Measurements from ENCODE around the gene SDCCAG8. TPM values are rescaled to one million over a fixed set of nuclear protein-coding genes. Genes with fewer than 3 reads are reported as not detected.

Gene SDCCAG8
- total RNA-seq, 4 donors from 2014 or later = 24.5 to 52.7 (median 31.7) TPM

DNA sequence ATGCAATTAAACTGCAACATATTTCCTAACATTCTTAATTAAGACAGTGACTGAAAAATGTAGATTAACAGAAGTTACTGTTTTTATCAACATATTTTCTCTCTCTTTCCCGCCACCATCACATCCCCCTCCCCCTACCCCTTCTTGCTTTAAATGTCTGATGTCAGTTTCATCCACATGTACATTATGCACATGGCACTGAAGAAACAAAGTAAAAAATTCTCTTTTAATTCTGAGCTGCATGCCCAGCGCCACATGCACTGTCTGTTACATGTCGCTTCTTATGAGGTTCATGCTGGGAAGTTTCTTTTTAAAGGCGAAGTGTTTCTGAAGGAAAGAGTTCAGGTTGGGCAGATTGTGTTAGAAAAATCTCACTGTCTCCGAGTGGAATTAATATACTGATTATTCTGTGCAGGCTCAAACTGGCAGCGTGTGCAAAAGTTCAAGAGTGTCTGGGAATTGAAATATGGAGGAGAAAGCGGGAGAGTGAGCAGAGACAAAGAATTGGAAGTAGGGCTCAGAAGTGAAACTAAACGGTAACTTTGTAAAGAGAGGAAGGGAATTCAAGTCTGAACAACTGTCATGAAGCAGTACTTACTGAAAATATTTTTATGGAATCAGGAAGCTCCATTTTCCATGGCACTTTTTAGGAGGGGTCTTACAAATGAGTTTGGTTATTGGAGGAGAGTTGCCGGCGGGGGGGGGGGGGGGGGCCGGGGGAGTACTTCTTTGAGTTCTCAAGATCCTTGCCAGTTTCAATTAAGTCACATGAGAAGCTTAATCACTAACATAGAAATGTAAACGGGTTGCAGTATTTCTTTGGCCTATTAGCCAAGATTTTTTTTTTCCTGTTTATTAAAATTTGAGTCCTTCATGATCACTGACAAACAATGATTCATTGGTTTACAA is 217.6 kb downstream of the SDCCAG8 start:
- Histone ChIP-seq H3K4me3 (peak overlapping the region; percentile 39 to 56 (median 52)), H3K36me3 (peaks cover 0 to 7% (median 0%) of the 10 kb centered on the region in 4 donors), H3K9me3 (no peaks in the 10 kb centered on the region), H3K27me3 (no peaks in the 10 kb centered on the region), H3K27ac (replicated peaks in 1 of 4) (peak overlapping the region; percentile 7 to 56 (median 39)), H3K4me1 (peaks cover 8 to 31% (median 26%) of the 10 kb centered on the region in 4 donors)
- DNase-seq (ENCODE audit: extremely low spot score) = no peak
- TF ChIP-seq POLR2A (IDR thresholded peaks at IDR 0.05; ENCODE audit: low read depth) = no peak
- no peak for TF ChIP-seq POLR2AphosphoS5 (IDR thresholded peaks at IDR 0.05)
- TF ChIP-seq, protein P1, sequence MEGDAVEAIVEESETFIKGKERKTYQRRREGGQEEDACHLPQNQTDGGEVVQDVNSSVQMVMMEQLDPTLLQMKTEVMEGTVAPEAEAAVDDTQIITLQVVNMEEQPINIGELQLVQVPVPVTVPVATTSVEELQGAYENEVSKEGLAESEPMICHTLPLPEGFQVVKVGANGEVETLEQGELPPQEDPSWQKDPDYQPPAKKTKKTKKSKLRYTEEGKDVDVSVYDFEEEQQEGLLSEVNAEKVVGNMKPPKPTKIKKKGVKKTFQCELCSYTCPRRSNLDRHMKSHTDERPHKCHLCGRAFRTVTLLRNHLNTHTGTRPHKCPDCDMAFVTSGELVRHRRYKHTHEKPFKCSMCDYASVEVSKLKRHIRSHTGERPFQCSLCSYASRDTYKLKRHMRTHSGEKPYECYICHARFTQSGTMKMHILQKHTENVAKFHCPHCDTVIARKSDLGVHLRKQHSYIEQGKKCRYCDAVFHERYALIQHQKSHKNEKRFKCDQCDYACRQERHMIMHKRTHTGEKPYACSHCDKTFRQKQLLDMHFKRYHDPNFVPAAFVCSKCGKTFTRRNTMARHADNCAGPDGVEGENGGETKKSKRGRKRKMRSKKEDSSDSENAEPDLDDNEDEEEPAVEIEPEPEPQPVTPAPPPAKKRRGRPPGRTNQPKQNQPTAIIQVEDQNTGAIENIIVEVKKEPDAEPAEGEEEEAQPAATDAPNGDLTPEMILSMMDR (IDR thresholded peaks at IDR 0.05) = no peak
- no peak for TF ChIP-seq EP300 (IDR thresholded peaks at IDR 0.05)
- intact Hi-C loops (cut with DNase I) = no loop called here
- WGBS = 7% methylated on average over 12 of the region's 12 CpGs

DNA sequence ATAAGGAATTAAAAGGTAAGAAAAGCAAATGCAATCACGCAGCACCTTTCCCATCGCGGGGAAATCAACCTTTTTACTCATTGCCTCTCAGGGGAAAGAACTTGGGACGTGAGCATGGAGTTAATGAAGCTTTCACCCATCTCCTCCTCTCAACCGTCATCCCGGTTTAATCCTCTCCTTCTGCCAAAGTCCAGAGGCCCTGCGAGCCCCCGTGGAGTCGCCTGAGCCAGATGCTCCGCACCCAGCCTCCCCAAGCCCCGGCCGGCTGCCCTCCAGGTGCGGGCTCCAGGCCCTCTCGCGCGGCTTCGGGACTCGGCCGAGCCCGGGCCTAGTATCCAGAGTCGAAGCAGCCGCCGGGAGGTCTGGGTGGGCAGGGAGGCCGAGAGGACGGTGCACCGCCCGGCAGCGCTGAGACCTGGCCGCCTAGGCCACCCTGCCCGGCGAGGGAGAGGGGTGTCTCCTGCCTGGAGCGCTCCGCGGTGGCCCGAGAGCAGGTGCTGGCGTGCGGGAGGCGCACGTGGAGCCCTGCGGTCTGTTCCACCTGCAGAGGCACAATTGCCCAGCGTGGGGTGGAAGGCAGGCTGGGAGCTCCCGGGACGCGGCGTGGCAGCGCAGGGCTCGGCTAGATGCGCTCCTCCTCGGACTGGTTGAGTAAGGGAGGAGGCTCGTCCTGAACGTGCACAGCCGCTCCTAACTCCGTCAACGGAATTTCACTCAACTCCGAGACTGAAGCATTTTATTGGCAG is 218.5 kb downstream of the SDCCAG8 start:
- H3K27ac ChIP-seq (replicated peaks in 1 of 4) = no peak overlapping the region
- no peaks in the 10 kb centered on the region for H3K9me3 ChIP-seq
- H3K36me3 ChIP-seq = peaks cover 0 to 7% (median 0%) of the 10 kb centered on the region in 4 donors
- DNase-seq (ENCODE audit: extremely low spot score) = no peak
- peaks cover 8 to 31% (median 26%) of the 10 kb centered on the region in 4 donors for H3K4me1 ChIP-seq
- H3K4me3 ChIP-seq = peak overlapping the region; percentile 39 to 56 (median 52)
- intact Hi-C loops (cut with DNase I) = no loop called here
- WGBS = 86% methylated on average over 40 of the region's 55 CpGs
- no peaks in the 10 kb centered on the region for H3K27me3 ChIP-seq
- no peak for TF ChIP-seq POLR2A (IDR thresholded peaks at IDR 0.05; ENCODE audit: low read depth)
- TF ChIP-seq, protein P1 (IDR thresholded peaks at IDR 0.05) = no peak
- TF ChIP-seq POLR2AphosphoS5 (IDR thresholded peaks at IDR 0.05) = no peak

DNA sequence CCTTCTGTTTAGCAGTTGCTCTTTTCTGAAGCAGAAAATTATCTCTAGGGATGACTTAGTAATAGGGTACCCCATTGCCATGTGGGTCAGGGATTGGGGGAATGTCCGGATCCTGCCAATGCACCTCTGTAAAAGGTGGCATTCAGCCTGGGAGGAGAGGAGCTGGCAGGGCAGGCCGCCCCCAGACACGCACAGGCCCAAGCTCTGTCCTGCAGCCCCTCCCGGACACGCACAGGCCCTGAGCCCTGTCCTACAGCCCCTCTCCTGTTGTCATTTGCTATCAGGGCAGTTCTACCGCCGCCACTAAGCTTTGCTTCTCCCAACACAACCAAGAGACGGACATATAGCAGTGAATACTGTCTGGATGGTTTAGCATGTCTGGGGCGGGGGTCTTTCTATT is 219.1 kb downstream of the SDCCAG8 start:
- Histone ChIP-seq H3K27me3 (no peaks in the 10 kb centered on the region), H3K4me1 (peaks cover 8 to 31% (median 26%) of the 10 kb centered on the region in 4 donors), H3K4me3 (no peak overlapping the region), H3K36me3 (peaks cover 0 to 7% (median 0%) of the 10 kb centered on the region in 4 donors), H3K9me3 (no peaks in the 10 kb centered on the region), H3K27ac (replicated peaks in 1 of 4) (no peak overlapping the region)
- TF ChIP-seq, protein P1 (IDR thresholded peaks at IDR 0.05) = no peak
- TF ChIP-seq EP300 (IDR thresholded peaks at IDR 0.05) = no peak
- no peak for TF ChIP-seq POLR2A (IDR thresholded peaks at IDR 0.05; ENCODE audit: low read depth)
- TF ChIP-seq POLR2AphosphoS5 (IDR thresholded peaks at IDR 0.05) = no peak
- intact Hi-C loops (cut with DNase I) = no loop called here
- no peak for DNase-seq (ENCODE audit: extremely low spot score)
- 92% methylated on average over 5 of the region's 9 CpGs for WGBS

DNA sequence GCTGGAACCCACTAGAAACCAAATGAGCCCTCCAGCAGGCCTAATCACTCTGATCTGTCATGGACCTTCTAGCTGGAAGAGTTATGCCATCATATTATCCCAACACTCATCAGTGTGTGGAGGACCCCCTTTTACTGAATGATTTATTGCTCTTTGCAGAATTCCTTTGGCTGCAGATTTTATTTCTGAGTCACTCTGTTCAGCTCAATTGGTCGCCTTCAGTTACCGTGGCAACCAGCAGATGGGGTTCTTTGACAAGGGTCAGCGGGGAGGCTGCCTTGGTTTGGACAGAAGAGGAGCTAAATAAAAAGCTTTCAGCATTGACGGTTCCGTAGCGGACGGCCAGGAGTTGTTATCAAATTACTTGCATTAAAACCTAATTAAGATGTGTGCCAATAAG is 220.1 kb downstream of the SDCCAG8 start:
- 85% methylated on average over 7 of the region's 7 CpGs for WGBS
- intact Hi-C loops (cut with DNase I) = no loop called here
- TF ChIP-seq POLR2AphosphoS5 (IDR thresholded peaks at IDR 0.05) (no peak), POLR2A (IDR thresholded peaks at IDR 0.05; ENCODE audit: low read depth) (no peak), EP300 (IDR thresholded peaks at IDR 0.05) (no peak)
- TF ChIP-seq, protein P1 (IDR thresholded peaks at IDR 0.05) = no peak
- Histone ChIP-seq H3K27ac (replicated peaks in 1 of 4) (no peak overlapping the region), H3K4me1 (peaks cover 8 to 31% (median 26%) of the 10 kb centered on the region in 4 donors), H3K4me3 (no peak overlapping the region), H3K9me3 (no peaks in the 10 kb centered on the region), H3K36me3 (peaks cover 0 to 7% (median 0%) of the 10 kb centered on the region in 4 donors), H3K27me3 (no peaks in the 10 kb centered on the region)
- no peak for DNase-seq (ENCODE audit: extremely low spot score)

Measured in esophagus muscularis mucosa (tissue), 4 donors.